DND-41 (cell line): ENCODE measurements around the gene DYRK2.

Experiments used
- CTCF ChIP-seq: IDR thresholded peaks from 2 replicates; pipeline ENCODE4 v1.5.1; 2012; ENCODE audit warnings: borderline replicate concordance, low read length, moderate library complexity, mild to moderate bottlenecking; ENCODE audit not compliant: poor library complexity, severe bottlenecking; ENCODE audit errors: extremely low read depth
- EZH2 ChIP-seq: IDR thresholded peaks from 3 replicates; pipeline ENCODE4 v1.6.1; 2012; ENCODE audit warnings: borderline replicate concordance, low read depth, mild to moderate bottlenecking, moderate library complexity, low read length, inconsistent platforms; ENCODE audit not compliant: severe bottlenecking

- no peak for TF ChIP-seq CTCF
- TF ChIP-seq EZH2 = no peak
Observed at GRCh38 chr12:67695974-67696373, 47.4 kb downstream of the DYRK2 start.
